Epithelial cell of proximal tubule (primary cell): ENCODE data around the gene TRIP12. TPM values are rescaled to one million over a fixed set of nuclear protein-coding genes. Genes with fewer than 3 reads are reported as not detected.
A peak's percentile ranks its signal among the peaks of the same experiment; 100 is the strongest.

Experiments used
- DNase-seq: peaks from one replicate; pipeline ENCODE4 v3.0.0-alpha.2; 2011; ENCODE audit warnings: low read depth
- H3K4me3 ChIP-seq: 2 replicates; pipeline ENCODE4 v1.5.1; 2011; ENCODE audit warnings: low read depth, mild to moderate bottlenecking, low read length
- total RNA-seq: library from RNA; depleted of rRNA; stranded (reverse); fragments of >200 nt; gene quantifications from 2 replicates; pipeline ENCODE4 v1.2.3, GENCODE V29; 2015
- TF ChIP-seq, protein P1 (sequence below): conservative IDR thresholded peaks from 2 replicates; pipeline ENCODE4 v1.5.1; 2012; ENCODE audit warnings: low read depth, mild to moderate bottlenecking, low read length

Gene TRIP12
- total RNA-seq, 1 donor from 2014 or later, result 84.1 TPM

DNA sequence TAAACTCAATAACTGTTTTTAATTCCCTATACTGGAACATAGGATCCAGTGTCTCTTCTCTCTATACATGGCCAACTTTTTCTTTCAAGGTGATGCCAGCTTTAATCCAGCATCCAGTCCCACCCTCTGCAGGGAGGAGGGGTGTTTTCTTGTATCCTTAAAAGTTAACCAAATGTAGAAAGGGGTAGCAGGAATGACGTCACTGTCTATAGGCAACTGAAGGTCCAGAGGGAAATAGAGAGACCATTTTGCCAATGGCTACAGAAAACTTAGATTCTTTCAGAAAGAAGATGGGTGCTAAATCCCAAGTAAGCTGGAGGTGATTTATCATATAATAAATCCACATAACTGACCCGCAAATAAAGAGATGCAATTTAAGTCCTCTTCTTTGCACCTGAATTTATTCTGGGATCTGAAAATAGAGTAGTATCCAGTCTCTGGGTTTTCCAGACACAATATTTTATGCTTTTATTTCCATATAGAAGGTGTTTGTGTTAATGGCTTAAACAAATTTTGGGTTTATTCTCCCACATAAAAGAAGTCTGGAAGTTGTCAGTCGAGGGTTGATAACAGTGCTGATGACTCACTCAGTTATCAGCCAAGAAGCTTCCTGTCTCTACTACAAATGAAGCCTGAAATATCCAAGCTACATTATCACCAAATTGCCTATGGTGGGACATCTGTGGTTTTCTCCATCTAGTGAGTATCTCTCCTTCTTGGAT lies 201.7 kb downstream of the TRIP12 start:
- no peak for DNase-seq
- H3K4me3 ChIP-seq, result no peak overlapping the region
- TF ChIP-seq, protein P1, sequence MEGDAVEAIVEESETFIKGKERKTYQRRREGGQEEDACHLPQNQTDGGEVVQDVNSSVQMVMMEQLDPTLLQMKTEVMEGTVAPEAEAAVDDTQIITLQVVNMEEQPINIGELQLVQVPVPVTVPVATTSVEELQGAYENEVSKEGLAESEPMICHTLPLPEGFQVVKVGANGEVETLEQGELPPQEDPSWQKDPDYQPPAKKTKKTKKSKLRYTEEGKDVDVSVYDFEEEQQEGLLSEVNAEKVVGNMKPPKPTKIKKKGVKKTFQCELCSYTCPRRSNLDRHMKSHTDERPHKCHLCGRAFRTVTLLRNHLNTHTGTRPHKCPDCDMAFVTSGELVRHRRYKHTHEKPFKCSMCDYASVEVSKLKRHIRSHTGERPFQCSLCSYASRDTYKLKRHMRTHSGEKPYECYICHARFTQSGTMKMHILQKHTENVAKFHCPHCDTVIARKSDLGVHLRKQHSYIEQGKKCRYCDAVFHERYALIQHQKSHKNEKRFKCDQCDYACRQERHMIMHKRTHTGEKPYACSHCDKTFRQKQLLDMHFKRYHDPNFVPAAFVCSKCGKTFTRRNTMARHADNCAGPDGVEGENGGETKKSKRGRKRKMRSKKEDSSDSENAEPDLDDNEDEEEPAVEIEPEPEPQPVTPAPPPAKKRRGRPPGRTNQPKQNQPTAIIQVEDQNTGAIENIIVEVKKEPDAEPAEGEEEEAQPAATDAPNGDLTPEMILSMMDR, result no peak

DNA sequence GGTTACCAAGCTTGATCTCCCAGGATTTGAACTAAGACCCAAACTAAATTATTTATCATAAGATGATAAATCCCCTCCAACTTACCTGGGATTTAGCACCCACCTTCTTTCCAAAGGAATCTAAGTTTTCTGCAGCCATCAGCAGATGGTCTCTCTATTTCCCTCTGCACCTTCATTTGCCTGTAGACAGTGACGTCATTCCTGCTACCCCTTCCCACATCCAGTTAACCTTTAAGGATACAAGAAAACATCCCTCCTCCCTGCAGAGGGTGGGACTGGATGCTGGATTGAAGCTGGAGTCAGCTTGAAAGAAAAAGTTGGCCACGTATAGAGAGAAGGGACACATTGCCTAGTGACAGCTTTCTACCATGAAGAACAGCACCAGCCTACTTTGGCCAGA lies 203.8 kb downstream of the TRIP12 start:
- TF ChIP-seq, protein P1, result no peak
- no peak for DNase-seq
- no peak overlapping the region for H3K4me3 ChIP-seq

DNA sequence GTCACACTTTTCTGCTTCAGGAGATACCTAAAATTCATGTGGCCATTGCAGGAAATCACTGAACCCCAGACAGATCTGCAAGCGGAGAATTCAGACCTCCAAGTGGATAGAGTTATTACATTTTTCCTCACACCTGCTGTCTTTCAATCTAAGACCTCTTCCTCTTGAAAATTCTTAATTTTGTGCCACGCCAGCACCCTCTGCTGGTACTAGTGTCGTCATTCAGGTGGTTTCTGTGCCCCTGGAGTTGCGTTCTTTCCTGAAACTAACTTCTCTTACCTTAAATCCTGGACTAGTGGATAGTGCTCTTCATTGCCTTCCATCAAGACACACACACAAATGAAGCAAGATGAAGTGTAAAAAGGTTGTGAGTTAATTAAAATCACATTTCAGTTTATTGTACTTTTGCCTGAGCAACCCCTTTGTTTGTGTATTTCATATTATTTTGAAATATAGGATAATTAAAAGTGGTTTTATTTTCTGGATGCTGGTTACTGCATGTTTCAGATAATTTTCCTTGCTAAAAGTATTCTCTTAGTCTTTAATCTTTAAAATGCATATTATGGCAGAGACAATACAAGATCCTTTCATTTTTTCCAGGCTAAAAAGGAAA lies 205.8 kb downstream of the TRIP12 start:
- DNase-seq, result no peak
- TF ChIP-seq, protein P1, result peak; percentile 71
- no peak overlapping the region for H3K4me3 ChIP-seq

DNA sequence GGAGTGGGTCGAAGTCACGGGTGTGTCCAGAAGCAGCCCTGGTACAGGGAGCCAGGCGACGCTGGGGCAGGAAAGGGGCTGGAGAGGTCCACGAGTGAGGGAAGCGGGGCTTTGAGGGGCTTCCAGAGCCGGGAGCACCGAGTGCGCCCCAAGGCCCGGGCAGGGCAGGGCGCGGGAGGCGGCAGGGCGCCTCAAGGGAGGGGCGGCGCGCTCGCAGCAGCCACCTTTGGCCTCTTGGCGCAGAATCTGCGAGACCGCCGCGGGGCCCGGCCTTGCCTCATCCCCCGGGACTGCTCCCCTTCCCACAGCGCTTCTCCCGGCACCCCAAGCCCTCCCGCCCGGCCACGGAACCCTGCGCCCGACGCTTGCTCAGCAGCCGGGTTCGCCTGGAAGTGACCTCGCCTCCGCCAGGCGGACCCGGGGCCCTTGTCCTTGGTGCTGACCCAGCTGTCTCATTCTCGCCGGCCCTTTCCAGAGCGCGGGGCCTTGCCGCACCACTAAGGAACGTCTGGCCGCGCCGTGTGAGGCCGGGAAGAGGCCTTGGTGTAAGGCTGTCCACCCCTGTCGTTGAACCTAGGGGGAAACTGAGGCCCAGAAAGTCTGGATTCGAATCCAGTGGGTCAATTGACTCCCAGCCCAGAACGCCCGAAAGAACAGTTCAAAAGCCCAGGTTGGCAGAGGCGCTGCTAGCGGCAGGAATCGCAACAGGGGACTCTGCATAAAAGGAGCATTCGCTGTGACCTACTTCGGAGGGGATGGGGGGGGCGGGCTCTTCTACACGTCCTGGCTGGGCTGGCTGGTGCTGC lies 206.9 kb downstream of the TRIP12 start:
- TF ChIP-seq, protein P1, result no peak
- H3K4me3 ChIP-seq, result peak overlapping the region; percentile 47
- DNase-seq, result no peak

DNA sequence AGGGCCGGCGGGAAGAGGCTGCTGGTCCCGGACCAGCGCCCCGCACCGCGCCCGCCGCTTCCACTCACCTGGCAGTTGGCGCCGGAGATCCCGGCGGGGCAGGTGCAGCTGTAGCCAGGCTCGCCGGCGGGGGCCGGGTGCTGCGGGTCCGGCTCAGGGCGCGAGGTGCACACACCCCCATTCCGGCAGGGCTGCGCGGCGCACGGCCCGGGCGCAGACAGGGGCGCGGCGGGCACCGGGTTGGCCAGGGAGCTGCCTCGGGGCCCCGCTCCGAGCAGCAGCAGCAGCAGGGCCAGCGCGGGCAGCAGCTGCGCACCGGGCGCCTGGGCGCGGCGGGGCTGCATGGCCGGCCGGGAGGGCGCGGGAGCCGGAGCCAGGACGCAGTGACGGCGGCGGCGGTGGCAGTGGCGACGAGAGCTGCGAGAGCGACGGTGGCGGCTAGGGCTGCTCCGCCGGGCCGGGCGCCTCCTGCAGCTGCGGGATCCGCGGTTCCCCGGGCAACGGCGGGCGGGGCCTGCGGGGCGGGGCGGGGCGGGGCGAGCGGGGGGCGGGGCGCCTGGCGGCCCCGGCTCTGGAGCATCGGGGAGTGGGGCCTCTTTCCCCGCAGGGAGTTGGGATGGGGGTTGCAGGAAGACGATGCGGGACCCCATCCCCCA lies 207.6 kb downstream of the TRIP12 start, which contains the start of gene DNER:
Gene DNER, minus strand, starts transcription at position 476 of the 656 bp plus-strand sequence. Its CDS starts 132 bp downstream, at position 344.
- peak within 1 kb of the TSS; percentile 47 for H3K4me3 ChIP-seq
- TF ChIP-seq, protein P1, result no peak
- DNase-seq, result no peak

Other genes starting within 250 kb of the TRIP12 start
- gene DNER, start 207.5 kb downstream of the TRIP12 start, total RNA-seq, result 1.3 and 2.7 TPM in 2 replicates
- 1.8 and 2.1 TPM in 2 replicates for gene FBXO36, start 494 bp upstream of the TRIP12 start, total RNA-seq
- 1.0 and 1.1 TPM in 2 replicates for gene SLC16A14, start 146.9 kb upstream of the TRIP12 start, total RNA-seq